Endothelial cell of umbilical vein (primary cell): ENCODE results near the gene RNFT2.

Source experiments
- CTCF ChIP-seq, 2 donors: IDR thresholded peaks; 1 replicate in 1 of 2; 2 replicates in 1 of 2; pipeline ENCODE4 v1.5.1; 2011; ENCODE audit warnings: low read length in 2 of 2, mild to moderate bottlenecking in 2 of 2, moderate library complexity in 2 of 2, control low read depth in 1 of 2, inconsistent platforms in 1 of 2, low read depth in 1 of 2; ENCODE audit not compliant: insufficient read depth in 1 of 2; ENCODE audit errors: extremely low read depth in 1 of 2
- POLR2AphosphoS5 ChIP-seq: IDR thresholded peaks from 2 replicates; pipeline ENCODE4 v1.6.1; 2012; ENCODE audit warnings: low read depth, mild to moderate bottlenecking, control low read depth, low read length, moderate library complexity; ENCODE audit not compliant: insufficient read depth

- TF ChIP-seq CTCF (IDR thresholded peaks at IDR 0.05; ENCODE audit: extremely low read depth in 1 of 2, insufficient read depth in 1 of 2, low read depth in 1 of 2, low read length in 2 of 2) (no peak), POLR2AphosphoS5 (no peak)
Observed at GRCh38 chr12:116880213-116880816, 142.2 kb downstream of the RNFT2 start.
